OCI-LY3 (cell line): Measurements from ENCODE around the gene TPRN.

Source experiments
- H2AFZ ChIP-seq: fragments of 200-600, 300-600 bp; shearing (Covaris generic); 2 replicates; pipeline ENCODE4 v1.6.0; 2014; ENCODE audit warnings: antibody characterized with exemption, low read depth, low read length
- H3K27ac ChIP-seq: fragments of 200-600, 300-600 bp; sonication (generic); 2 replicates; pipeline ENCODE4 v1.5.1; 2014; ENCODE audit warnings: mild to moderate bottlenecking, low read length, moderate library complexity, mixed read lengths
- H3K27me3 ChIP-seq: fragments of 200-600, 300-600 bp; sonication (generic); 2 replicates; pipeline ENCODE4 v1.6.1; 2014; ENCODE audit warnings: low read depth, low read length, mixed read lengths
- H3K36me3 ChIP-seq: fragments of 200-600, 300-600 bp; sonication (generic); replicated peaks from 2 replicates; pipeline ENCODE3; 2014; ENCODE audit warnings: low read depth, low read length, mixed read lengths
- H3K4me1 ChIP-seq: fragments of 300-600, 200-600 bp; sonication (generic); 2 replicates; pipeline ENCODE4 v1.6.1; 2014; ENCODE audit warnings: low read length, mixed read lengths
- H3K4me2 ChIP-seq: fragments of 200-600, 300-600 bp; sonication (generic); 2 replicates; pipeline ENCODE4 v1.6.1; 2014; ENCODE audit warnings: low read length, mixed read lengths
- H3K4me3 ChIP-seq: fragments of 300-600, 200-600 bp; sonication (generic); 2 replicates; pipeline ENCODE4 v1.5.1; 2014; ENCODE audit warnings: antibody characterized with exemption, mild to moderate bottlenecking, low read length, moderate library complexity
- H3K79me2 ChIP-seq: fragments of 300-600, 200-600 bp; shearing (Covaris generic); 2 replicates; pipeline ENCODE4 v1.6.1; 2014; ENCODE audit warnings: mild to moderate bottlenecking, low read length, mixed read lengths
- H3K9ac ChIP-seq: fragments of 300-600, 200-600 bp; shearing (Covaris generic); 2 replicates; pipeline ENCODE4 v1.6.0; 2014; ENCODE audit warnings: mild to moderate bottlenecking, low read length, moderate library complexity
- H3K9me3 ChIP-seq: fragments of 200-600, 300-600 bp; shearing (Covaris generic); 2 replicates; pipeline ENCODE4 v1.6.1; 2014; ENCODE audit warnings: low read length, mixed read lengths; ENCODE audit not compliant: insufficient read depth
- H4K20me1 ChIP-seq: fragments of 200-600, 300-600 bp; sonication (generic); 2 replicates; pipeline ENCODE4 v1.6.1; 2016; ENCODE audit warnings: low read length, mixed read lengths; ENCODE audit not compliant: insufficient read depth
- EZH2phosphoT487 ChIP-seq: fragments of 200-600 bp; shearing (Covaris generic); IDR thresholded peaks from 2 replicates; pipeline ENCODE4 v1.6.1; 2018; ENCODE audit warnings: antibody characterized with exemption, mixed run types, low read depth
- TF ChIP-seq, protein P1 (sequence below): fragments of 200-600, 300-600 bp; sonication (generic); IDR thresholded peaks from 2 replicates; pipeline ENCODE4 v1.5.1; 2014; ENCODE audit warnings: antibody characterized with exemption, low read length, low read depth

Gene TPRN

DNA sequence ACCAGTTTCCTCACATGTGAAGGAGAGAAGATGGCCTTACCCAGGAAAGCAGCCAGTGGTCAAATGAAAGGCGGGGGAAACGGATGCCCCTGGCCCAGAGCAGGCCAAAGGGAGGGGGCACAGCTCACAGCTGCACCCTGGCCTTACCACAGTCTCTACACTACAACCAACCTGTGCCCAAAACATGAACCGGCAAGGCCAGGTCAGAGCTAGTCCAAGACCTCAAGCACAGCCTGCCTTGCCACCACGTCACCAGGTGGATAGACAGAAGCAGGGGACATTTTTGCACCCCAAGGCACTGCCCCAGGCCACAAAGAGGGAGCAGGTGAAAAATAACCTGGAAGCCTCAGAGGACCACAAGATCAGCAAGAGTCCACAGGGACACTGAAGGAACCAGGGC lies 57.1 kb downstream of the TPRN start:
- H3K4me3 ChIP-seq, result no peak overlapping the region
- no peak overlapping the region for H2AFZ ChIP-seq
- no peak overlapping the region for H3K9ac ChIP-seq
- no peak overlapping the region for H3K27ac ChIP-seq
- no peaks in the 10 kb centered on the region for H3K4me1 ChIP-seq
- H3K27me3 ChIP-seq, result 0 out of 2 replicates have a peak, but pooled peaks cover 19% of the 10 kb centered on the region
- no peaks in the 10 kb centered on the region for H3K36me3 ChIP-seq
- no peaks in the 10 kb centered on the region for H3K9me3 ChIP-seq
- H3K4me2 ChIP-seq, result no peak overlapping the region
- H4K20me1 ChIP-seq, result no peaks in the 10 kb centered on the region
- H3K79me2 ChIP-seq, result no peaks in the 10 kb centered on the region
- no peak for TF ChIP-seq EZH2phosphoT487
- TF ChIP-seq, protein P1, sequence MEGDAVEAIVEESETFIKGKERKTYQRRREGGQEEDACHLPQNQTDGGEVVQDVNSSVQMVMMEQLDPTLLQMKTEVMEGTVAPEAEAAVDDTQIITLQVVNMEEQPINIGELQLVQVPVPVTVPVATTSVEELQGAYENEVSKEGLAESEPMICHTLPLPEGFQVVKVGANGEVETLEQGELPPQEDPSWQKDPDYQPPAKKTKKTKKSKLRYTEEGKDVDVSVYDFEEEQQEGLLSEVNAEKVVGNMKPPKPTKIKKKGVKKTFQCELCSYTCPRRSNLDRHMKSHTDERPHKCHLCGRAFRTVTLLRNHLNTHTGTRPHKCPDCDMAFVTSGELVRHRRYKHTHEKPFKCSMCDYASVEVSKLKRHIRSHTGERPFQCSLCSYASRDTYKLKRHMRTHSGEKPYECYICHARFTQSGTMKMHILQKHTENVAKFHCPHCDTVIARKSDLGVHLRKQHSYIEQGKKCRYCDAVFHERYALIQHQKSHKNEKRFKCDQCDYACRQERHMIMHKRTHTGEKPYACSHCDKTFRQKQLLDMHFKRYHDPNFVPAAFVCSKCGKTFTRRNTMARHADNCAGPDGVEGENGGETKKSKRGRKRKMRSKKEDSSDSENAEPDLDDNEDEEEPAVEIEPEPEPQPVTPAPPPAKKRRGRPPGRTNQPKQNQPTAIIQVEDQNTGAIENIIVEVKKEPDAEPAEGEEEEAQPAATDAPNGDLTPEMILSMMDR, result no peak

DNA sequence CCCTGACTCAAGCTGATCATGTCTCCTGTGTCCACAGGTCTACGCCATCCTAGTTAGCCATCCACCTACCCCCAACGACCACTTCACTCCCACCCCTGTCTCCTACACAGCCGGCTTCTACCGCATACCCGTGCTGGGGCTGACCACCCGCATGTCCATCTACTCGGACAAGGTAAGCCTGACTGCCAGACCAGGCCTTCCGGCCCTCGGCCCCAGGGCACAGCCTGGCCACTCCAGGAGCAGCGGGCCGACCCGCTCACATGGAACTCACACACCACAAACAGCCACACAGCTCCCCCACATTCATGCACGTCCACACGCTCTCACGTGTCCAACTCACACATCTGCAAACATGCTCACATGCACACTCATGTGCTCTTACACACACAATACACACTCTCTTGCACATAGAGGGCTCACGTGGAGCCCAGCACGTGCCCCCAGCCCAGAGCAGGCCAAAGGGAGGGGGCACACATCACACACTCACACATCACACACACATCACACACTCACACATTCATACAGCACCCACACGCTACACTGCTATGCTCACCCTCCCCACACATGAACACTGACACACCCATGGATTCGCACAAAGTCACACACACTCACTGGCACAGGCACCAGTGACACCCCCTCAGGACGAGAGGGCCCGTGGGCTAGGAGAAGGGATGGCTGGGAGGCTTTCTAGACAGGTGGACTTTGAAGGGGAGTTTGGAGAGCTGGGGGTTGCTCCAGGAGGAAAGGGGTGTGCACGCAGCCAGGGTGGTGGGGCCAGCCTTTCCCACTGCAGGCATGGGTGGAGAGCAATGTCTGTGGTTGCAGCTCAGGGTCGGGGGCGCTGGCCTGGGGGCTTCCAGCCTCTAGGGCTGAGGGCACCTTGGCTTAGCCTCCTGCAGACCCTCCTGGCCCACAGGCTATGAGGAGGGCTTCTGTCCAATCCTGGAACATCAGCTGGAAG lies 58.3 kb downstream of the TPRN start:
- H3K4me1 ChIP-seq, result no peaks in the 10 kb centered on the region
- H3K79me2 ChIP-seq, result no peaks in the 10 kb centered on the region
- TF ChIP-seq, protein P1, result no peak
- no peak for TF ChIP-seq EZH2phosphoT487
- no peaks in the 10 kb centered on the region for H3K36me3 ChIP-seq
- H3K4me2 ChIP-seq, result no peak overlapping the region
- no peaks in the 10 kb centered on the region for H4K20me1 ChIP-seq
- H3K27ac ChIP-seq, result no peak overlapping the region
- H3K9ac ChIP-seq, result no peak overlapping the region
- H2AFZ ChIP-seq, result no peak overlapping the region
- 0 out of 2 replicates have a peak, but pooled peaks cover 19% of the 10 kb centered on the region for H3K27me3 ChIP-seq
- no peak overlapping the region for H3K4me3 ChIP-seq
- no peaks in the 10 kb centered on the region for H3K9me3 ChIP-seq
